ENCODE measurements around the gene TNNI2.
A peak's percentile ranks its signal among the peaks of the same experiment; 100 is the strongest.
"Not testable (repeated sequence)": the region's sequence is repeated elsewhere in the genome, so short reads cannot be mapped to it uniquely, and the experiment has no call there.

The TNNI2 gene

DNA sequence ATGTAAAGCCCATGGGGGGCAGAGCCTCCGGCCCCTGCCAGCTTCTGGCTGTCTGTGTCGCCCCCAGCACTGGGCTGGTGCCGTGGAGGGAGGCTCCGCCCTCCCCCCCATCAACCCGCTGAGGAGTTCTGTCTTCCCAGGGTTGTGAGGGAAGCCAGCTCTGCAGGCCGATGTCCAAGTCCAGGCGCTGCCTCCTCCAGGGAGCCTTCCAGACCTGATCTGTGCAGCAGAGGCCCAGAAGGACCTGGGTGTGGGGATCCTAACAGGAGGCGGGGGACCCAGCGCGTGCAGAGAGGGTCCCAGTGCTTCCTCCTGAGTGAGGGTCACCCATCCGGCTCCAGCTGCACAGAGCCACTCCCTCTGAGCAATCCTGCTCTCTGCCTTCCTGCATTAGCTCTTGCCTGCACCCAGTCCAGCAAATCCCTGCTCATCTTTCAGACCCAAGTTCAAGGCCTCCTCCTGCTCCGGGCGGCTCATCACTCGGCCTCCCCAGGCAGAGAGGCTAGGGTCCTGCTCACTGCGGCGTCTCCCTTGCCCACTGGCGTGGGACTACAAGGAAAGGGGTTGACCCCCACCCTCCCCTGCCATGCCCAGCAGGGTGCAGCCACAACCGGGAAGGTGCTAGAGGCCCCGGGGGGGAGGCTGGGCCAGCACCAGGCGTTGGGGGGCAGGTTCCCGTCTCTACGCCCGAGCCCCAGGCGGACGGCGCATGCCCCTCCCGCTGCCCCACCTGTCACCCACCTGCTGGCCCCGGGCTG, 36.5 kb downstream of the TNNI2 start:
- DNase-seq (ENCODE audit: low read depth), result no peak

DNA sequence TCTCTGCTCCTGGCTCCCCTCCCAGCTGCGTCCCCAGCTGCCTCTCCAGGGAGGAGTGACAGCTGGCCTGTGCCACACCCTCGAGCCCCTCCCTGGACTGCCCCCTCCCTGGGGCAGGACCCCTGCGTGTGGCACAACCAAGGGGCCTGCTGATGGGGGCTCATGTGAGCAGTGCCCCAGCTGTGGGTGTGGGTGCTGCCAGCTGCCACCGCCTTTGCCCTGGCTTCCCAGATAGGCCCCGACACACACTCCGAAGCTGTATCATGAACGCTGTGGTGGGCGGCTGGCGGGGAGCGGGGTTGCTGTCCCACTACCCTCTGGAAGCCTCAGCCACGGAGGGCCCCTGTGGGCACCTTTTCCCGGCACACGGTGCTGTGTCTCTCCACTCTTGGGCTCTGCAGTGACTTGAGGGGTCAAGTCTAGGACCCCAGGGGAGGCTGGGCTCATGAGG, 37.1 kb downstream of the TNNI2 start:
- DNase-seq (ENCODE audit: low read depth), result not testable (repeated sequence)

GRCh38 chr11:1876361-1877063, 37.7 kb downstream of the TNNI2 start:
- DNase-seq (ENCODE audit: low read depth), result no peak

DNA sequence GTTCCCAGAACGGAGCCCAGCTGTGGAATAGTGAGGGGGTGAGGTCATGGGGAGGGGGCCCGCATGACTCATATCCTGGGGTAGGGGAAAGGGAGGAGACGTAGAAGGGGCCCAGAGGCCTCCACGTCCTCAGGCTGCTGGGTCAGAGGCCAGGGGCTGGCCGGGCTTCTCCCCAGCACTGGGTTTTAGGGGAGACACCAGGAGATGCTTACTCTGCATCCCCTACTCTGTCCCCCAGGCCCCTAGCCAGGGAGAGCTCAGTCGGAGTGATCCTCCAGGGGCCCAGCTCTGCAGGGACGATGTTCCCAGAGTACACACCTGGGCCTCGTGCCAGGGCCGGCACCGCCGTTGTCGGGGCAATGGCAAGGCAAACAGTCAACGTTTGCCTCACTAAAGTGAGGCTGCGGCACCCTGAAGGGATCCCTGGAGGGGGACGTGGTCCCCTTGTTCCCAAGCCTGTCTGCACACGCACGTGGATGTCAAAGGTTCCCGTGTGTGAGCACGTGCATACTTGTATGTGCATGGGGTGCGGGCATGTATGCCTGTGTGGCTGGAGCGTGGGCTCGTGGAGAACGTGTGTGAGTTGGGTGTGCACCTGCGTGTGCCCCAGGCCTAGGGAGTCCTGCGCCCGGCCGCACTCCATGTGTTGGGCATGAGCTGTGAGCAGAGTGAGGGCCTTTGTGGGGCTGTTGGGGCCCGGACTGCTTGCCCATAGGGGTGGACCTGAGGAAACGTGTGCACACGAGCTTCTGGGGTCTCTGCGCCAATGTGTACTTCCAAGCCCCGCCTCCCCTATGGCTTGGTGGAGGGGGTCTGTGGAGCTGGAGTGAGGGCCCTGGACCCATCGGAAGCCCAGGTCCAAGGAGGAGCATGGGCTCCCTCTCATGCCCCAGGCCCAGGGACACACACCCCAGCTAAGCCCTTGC, 38.7 kb downstream of the TNNI2 start:
- DNase-seq (ENCODE audit: low read depth), result no peak

GRCh38 chr11:1878137-1879031, 39.6 kb downstream of the TNNI2 start:
- DNase-seq (ENCODE audit: low read depth), result no peak

DNA sequence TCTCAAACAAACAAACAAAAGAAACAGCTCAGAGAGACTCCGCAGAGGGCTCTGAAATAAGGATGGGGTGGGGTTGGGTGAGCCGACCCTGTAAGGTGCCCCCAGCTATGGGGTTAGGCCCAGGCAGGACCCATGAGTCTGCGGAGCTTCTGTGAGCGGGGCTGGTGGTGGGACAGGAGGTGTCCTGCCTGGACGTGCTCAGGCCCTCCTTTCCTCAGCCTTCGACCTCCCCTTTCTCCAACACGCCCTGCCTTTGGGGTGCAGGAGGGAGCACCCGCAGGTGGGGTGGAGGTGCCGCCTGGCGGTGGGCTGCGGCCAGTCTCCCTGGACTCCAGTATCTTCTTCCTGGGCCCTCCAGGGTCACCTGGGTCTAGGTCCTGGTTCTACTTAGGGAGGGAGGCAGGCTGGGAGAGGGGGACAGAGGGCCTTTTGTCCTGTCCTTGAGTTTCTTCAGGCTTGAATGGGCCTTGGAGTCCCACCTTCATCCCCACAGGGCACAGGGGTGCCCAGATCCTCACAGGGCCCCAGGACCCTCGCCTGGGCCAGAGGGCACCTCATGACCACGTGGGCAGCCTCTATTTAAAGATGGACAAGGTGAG, 40.7 kb downstream of the TNNI2 start:
- no peak for DNase-seq (ENCODE audit: low read depth)

- DNase-seq (ENCODE audit: low read depth), result no peak
Observed at GRCh38 chr11:1879941-1880720, 41.4 kb downstream of the TNNI2 start.

DNA sequence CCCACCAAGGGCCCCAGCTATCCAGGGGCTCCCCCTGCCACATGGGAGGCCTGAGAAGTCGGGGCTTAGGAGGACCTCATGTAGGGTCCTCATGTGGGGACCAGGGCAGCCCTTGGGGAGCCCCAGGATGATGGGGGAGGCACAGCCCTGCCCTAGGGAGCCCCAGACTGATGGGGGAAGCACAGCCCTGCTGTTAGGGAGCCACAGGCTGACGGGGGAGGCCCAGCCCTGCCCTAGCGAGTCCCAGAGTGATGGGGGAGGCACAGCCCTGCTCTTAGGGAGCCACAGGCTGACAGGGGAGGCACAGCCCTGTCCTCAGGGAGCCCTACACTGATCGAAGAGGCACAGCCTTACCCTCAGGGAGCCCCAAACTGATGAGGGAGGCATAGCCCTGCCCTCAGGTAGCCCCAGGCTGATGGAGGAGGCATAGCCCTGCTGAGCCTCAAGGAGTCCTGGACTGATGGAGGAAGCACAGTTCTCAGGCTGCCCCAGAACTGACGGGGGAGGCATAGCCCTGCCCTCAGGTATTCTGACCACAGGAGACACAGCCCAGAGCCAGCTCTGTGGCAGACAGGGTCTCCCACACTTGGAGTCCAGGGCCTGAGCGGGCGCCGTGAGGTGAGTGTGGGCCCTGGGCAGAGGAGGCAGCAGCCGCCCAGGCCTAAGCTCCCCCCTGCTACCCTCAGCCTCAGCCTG, 42.1 kb downstream of the TNNI2 start:
- DNase-seq (ENCODE audit: low read depth), result no peak

- DNase-seq (ENCODE audit: low read depth), result no peak
Observed at GRCh38 chr11:1881442-1882264, 42.9 kb downstream of the TNNI2 start.

- peak; percentile 75 for DNase-seq (ENCODE audit: low read depth)
Observed at GRCh38 chr11:1882265-1883238, 43.8 kb downstream of the TNNI2 start.

GRCh38 chr11:1883346-1884302, 44.8 kb downstream of the TNNI2 start:
- no peak for DNase-seq (ENCODE audit: low read depth)

GRCh38 chr11:1884303-1884700, 45.5 kb downstream of the TNNI2 start:
- DNase-seq (ENCODE audit: low read depth), result no peak

DNA sequence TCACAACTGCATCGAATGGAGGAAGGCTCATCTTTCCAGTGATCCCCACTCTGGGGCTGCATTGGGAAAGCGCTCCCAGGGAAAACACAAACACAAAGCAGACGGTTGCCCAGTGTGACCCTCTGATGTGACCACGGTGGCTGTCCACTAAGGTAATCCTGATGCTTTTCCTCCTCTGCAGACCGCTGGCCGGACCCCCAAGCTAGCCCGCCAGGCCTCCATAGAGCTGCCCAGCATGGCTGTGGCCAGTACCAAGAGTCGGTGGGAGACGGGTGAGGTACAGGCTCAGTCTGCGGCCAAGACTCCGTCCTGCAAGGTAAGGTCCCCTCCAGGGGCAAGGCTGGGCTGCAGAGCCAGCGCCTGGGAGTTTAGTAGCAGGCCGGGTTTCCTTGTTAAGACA, 47.8 kb downstream of the TNNI2 start:
- not testable (repeated sequence) for DNase-seq (ENCODE audit: low read depth)

DNA sequence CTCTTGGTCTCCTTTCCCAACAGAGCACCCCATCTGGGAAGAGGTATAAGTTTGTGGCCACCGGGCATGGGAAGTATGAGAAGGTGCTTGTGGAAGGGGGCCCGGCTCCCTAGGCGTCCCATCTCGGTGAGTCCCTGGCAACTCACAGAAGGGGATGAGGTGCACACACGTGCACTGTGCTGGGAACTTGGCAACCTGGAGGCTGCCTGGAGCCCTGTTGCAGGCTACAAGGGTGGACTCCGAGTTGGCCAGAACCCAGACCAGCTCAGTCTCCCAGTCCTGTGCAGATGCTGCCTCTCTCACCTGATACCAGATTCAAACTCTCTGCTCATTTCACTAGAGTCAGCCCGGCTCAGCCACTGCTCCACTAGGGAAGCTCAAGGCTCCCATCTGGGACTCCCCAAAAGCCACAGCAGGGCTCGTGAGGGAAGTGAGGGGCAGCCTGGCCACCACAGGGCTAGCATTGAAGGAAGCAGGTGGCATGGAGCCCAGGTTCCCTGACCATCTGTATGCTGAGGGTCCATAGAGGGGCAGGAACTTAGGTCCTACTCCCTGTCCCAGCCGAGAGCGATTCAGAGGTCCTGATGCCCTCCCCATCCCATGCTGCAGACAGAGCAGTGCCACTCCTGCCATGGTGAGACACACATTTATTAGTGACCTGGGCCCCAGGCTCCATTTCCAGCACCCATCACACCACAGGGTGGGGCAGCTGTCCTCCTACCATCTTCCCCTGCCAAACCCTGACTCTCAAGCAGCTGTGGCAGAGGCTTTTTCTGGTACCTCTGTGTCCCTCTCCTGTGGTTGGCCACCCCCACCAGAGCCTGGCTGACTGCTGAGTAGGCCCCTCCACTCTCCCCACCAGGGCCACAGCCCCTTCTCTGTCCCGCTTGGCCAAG, 48.9 kb downstream of the TNNI2 start:
- DNase-seq (ENCODE audit: low read depth), result no peak

DNA sequence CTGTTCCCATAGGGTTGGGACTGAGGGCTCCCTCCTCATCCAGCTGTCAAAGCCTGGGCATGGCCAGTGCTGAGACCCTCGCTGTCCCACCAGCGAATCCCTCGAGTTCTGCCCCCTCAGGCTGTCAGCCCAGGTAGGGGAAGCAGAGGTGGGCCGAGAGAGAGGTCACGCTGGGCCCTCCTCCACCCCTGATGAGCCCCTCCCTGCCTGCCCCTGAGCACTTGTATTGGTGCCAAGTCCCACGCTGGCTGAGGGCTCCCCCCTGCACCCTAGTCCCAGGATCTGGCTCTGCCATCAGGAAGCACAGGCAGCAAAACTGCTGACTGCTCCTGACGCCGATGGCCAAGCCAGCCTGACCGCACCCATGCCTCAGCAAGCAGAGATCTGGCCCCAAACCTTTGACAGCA, 49.6 kb downstream of the TNNI2 start:
- DNase-seq (ENCODE audit: low read depth), result no peak

All from activated gamma-delta T cell treated with anti-CD3 and anti-CD28 coated beads, Interleukin-2, amount 50 U/mL, for 16 hours (primary cell).